Naive thymus-derived CD4-positive, alpha-beta T cell (primary cell): Measurements from ENCODE around the gene PARP15. TPM values are rescaled to one million over a fixed set of nuclear protein-coding genes. Genes with fewer than 3 reads are reported as not detected.
A peak's percentile ranks its signal among the peaks of the same experiment; 100 is the strongest.
"Not testable (repeated sequence)": the region's sequence is repeated elsewhere in the genome, so short reads cannot be mapped to it uniquely, and the experiment has no call there.

ENCODE experiments used
- ATAC-seq: fragments of 150-1000 bp; cut with Tn5 transposase; 2 replicates; pipeline ENCODE4 v1.10.0; 2021; ENCODE audit warnings: mild to moderate bottlenecking, moderate library complexity
- CTCF ChIA-PET: fragments of 350-600 bp; sonication (Branson Sonifier 250); formaldehyde crosslinking; loops from one replicate; lab custom pipeline; 2021; ENCODE audit warnings: antibody characterized with exemption; lab: Charles Lee
- POLR2A ChIA-PET: fragments of 350-600 bp; sonication (Branson Sonifier 250); formaldehyde crosslinking; loops from one replicate; lab custom pipeline; 2021; ENCODE audit warnings: antibody characterized with exemption, inconsistent platforms; lab: Charles Lee
- DNase-seq, 9 donors: peaks; one replicate each; pipeline versions ENCODE4 v3.0.0 to v3.0.0-alpha.2; 2020 to 2022; ENCODE audit warnings: mixed read lengths in 1 of 9
- H3K27ac ChIP-seq: one replicate; pipeline ENCODE4 v1.7.0; 2013; ENCODE audit warnings: mild to moderate bottlenecking, low read depth, low read length, moderate library complexity
- H3K27me3 ChIP-seq, 2 donors: one replicate each; pipeline ENCODE4 v1.7.0; 2013; ENCODE audit warnings: low read length in 2 of 2, mild to moderate bottlenecking in 2 of 2, moderate library complexity in 2 of 2; ENCODE audit not compliant: control insufficient read depth in 2 of 2, insufficient read depth in 2 of 2
- H3K36me3 ChIP-seq, 3 experiments: 1 replicate in 2 of 3; 2 replicates in 1 of 3; pipeline ENCODE4 v1.7.0; 2013; ENCODE audit warnings: low read length in 3 of 3, mild to moderate bottlenecking in 3 of 3, moderate library complexity in 1 of 3; ENCODE audit not compliant: insufficient read depth in 3 of 3, control insufficient read depth in 2 of 3
- H3K4me1 ChIP-seq, 2 donors: one replicate each; pipeline ENCODE4 v1.7.0; 2013; ENCODE audit warnings: low read length in 2 of 2, mild to moderate bottlenecking in 2 of 2, moderate library complexity in 1 of 2; ENCODE audit not compliant: control insufficient read depth in 2 of 2, insufficient read depth in 2 of 2
- H3K4me3 ChIP-seq: 2 replicates; pipeline ENCODE4 v1.7.0; 2013; ENCODE audit warnings: mild to moderate bottlenecking, low read length
- H3K9me3 ChIP-seq, 3 experiments: 1 replicate in 2 of 3; 2 replicates in 1 of 3; pipeline ENCODE4 v1.7.0; 2013; ENCODE audit warnings: low read length in 3 of 3; ENCODE audit not compliant: control insufficient read depth in 2 of 3
- H3K27ac Mint-ChIP-seq, 9 donors: one replicate each; pipeline ENCODE4 v1.8.0; 2020 to 2022; ENCODE audit warnings: mixed read lengths in 9 of 9, mild to moderate bottlenecking in 8 of 9, moderate library complexity in 5 of 9, inconsistent platforms in 2 of 9
- H3K27me3 Mint-ChIP-seq, 5 donors: one replicate each; pipeline ENCODE4 v1.8.0; 2021 to 2022; ENCODE audit warnings: mixed read lengths in 5 of 5, mild to moderate bottlenecking in 1 of 5
- H3K36me3 Mint-ChIP-seq, 5 donors: one replicate each; pipeline ENCODE4 v1.8.0; 2020 to 2022; ENCODE audit warnings: mixed read lengths in 5 of 5, mild to moderate bottlenecking in 3 of 5, inconsistent platforms in 1 of 5
- H3K4me1 Mint-ChIP-seq, 7 donors: one replicate each; pipeline ENCODE4 v1.8.0; 2020 to 2022; ENCODE audit warnings: mixed read lengths in 7 of 7, mild to moderate bottlenecking in 3 of 7, inconsistent platforms in 1 of 7
- H3K4me3 Mint-ChIP-seq, 10 donors: one replicate each; pipeline ENCODE4 v1.8.0; 2020 to 2022; ENCODE audit warnings: mild to moderate bottlenecking in 10 of 10, mixed read lengths in 10 of 10, moderate library complexity in 6 of 10, inconsistent platforms in 2 of 10
- H3K9me3 Mint-ChIP-seq, 11 donors: one replicate each; pipeline ENCODE4 v1.8.0; 2020 to 2022; ENCODE audit warnings: mixed read lengths in 11 of 11, mild to moderate bottlenecking in 4 of 11, inconsistent platforms in 1 of 11, moderate library complexity in 1 of 11
- intact Hi-C, 2 donors: fragments of 100-400 bp; cut with micrococcal nuclease; formaldehyde crosslinking; loops; one replicate each; pipeline ENCODE4 v1.15.1; 2023
- polyA plus RNA-seq, 2 donors: library from polyadenylated mRNA; unstranded; fragments of 300-500 nt; fragmentation: Illumina TruSeq; gene quantifications; one replicate each; pipeline ENCODE4 v1.2.3, GENCODE V29; 2021
- total RNA-seq, 6 experiments: library from RNA in 5 of 6; stranded (reverse) in 5 of 6; gene quantifications; 1 replicate in 5 of 6; 2 replicates in 1 of 6; pipeline ENCODE4 v1.2.3 and lab custom pipeline; 2021 to 2026

PARP15 gene
- total and polyA plus RNA-seq, 7 experiments from 2014 or later: 3.2 to 71.0 (median 46.7) TPM

- peak in 2 of 9 donors; percentile 18 to 21 for DNase-seq
- intact Hi-C loops: loop anchor here (1.0 to 5.0 kb wide), 17 partner anchors 10 to 1017 kb away; partner anchors contain the start of genes HSPBAP1 (in 2 of the 2), SEC22A (in 2 of the 2), WDR5B (in 2 of the 2) and EAF2 (in 1 of the 2)
- peaks cover 55 to 84% (median 76%) of the 10 kb centered on the region in 7 donors for H3K4me1 Mint-ChIP-seq
- peak overlapping the region; percentile 75 for H3K4me3 ChIP-seq
- no peaks in the 10 kb centered on the region for H3K27me3 ChIP-seq
- peak overlapping the region; percentile 97 to 99 (median 98) for H3K27ac Mint-ChIP-seq
- H3K9me3 Mint-ChIP-seq: no peaks in the 10 kb centered on the region
- H3K36me3 Mint-ChIP-seq: peaks cover 12 to 70% (median 21%) of the 10 kb centered on the region in 5 donors
- ATAC-seq: no peak
- H3K27ac ChIP-seq: peak overlapping the region; percentile 98
- peak overlapping the region; percentile 88 to 100 (median 98) for H3K4me3 Mint-ChIP-seq
- no peaks in the 10 kb centered on the region for H3K27me3 Mint-ChIP-seq
- peaks cover 34 to 38% of the 10 kb centered on the region in 2 donors for H3K4me1 ChIP-seq
- CTCF ChIA-PET: interaction anchor here (0.7 to 10.1 kb wide), 3 partner anchors 15 to 974 kb away, joined by 3 to 154 read pairs (median 3); partner anchors contain the start of gene PARP14
- no peaks in the 10 kb centered on the region for H3K9me3 ChIP-seq
- POLR2A ChIA-PET: interaction anchor here (1.0 to 7.6 kb wide), 10 partner anchors 12 to 179 kb away, joined by 3 to 84 read pairs (median 6); partner anchors contain the start of genes FAM162A, KPNA1, PARP14 and PARP15
- H3K36me3 ChIP-seq: peaks cover 0 to 40% (median 0%) of the 10 kb centered on the region in 3 experiments
Observed at GRCh38 chr3:122563717-122564025, 13.8 kb upstream of the PARP15 start.

- Mint-ChIP-seq H3K9me3 (no peaks in the 10 kb centered on the region), H3K27me3 (no peaks in the 10 kb centered on the region), H3K4me3 (peak within 1 kb of the TSS; percentile 88 to 100 (median 98)), H3K4me1 (peaks cover 58 to 91% (median 79%) of the 10 kb centered on the region in 7 donors), H3K36me3 (peaks cover 15 to 71% (median 18%) of the 10 kb centered on the region in 5 donors), H3K27ac (peak within 1 kb of the TSS; percentile 97 to 99 (median 98))
- Histone ChIP-seq H3K9me3 (no peaks in the 10 kb centered on the region), H3K27me3 (no peaks in the 10 kb centered on the region), H3K4me1 (peaks cover 34 to 45% of the 10 kb centered on the region in 2 donors), H3K27ac (peak within 1 kb of the TSS; percentile 98), H3K4me3 (peak within 1 kb of the TSS; percentile 75), H3K36me3 (peaks cover 0 to 36% (median 0%) of the 10 kb centered on the region in 3 experiments)
- ChIA-PET POLR2A (interaction anchor here (0.8 to 7.6 kb wide), 11 partner anchors 11 to 180 kb away, joined by 3 to 84 read pairs (median 5); partner anchors contain the start of genes FAM162A, KPNA1, PARP14 and PARP15), CTCF (interaction anchor here (1.0 to 10.1 kb wide), 3 partner anchors 10 to 115 kb away, joined by 3 to 154 read pairs (median 6); partner anchors contain the start of gene PARP14)
- DNase-seq (peak; percentile 50 to 82 (median 77)), ATAC-seq (peak; percentile 95)
- intact Hi-C loops: loop anchor here (1.0 to 5.0 kb wide), 17 partner anchors 9 to 1018 kb away; partner anchors contain the start of genes HSPBAP1 (in 2 of the 2), SEC22A (in 2 of the 2), EAF2 (in 1 of the 2) and FAM162A (in 1 of the 2)
Observed at GRCh38 chr3:122564155-122564912, 13.1 kb upstream of the PARP15 start, which contains the start of the genes DTX3L and PARP9. TSS of gene DTX3L (plus strand) at chr3:122564338. CDS start at chr3:122564427, 89 bp downstream. TSS of gene PARP9 (minus strand) at chr3:122564300. CDS start at chr3:122559620, 4,680 bp downstream.

GRCh38 chr3:122568131-122568530 is 9.3 kb upstream of the PARP15 start:
- CTCF ChIA-PET, H3K27me3 ChIP-seq, H3K27me3 Mint-ChIP-seq, DNase-seq, H3K9me3 ChIP-seq, ATAC-seq, H3K4me3 ChIP-seq, H3K9me3 Mint-ChIP-seq: not testable (repeated sequence)
- peaks cover 23 to 34% of the 10 kb centered on the region in 2 donors for H3K4me1 ChIP-seq
- peak overlapping the region; percentile 84 to 99 (median 91) for H3K27ac Mint-ChIP-seq
- POLR2A ChIA-PET: interaction anchor here (1.0 to 7.6 kb wide), 8 partner anchors 8 to 225 kb away, joined by 3 to 84 read pairs (median 6); partner anchors contain the start of genes FAM162A, HSPBAP1, PARP14 and PARP15
- H3K4me3 Mint-ChIP-seq: peak overlapping the region in 8 of 10 donors; percentile 29 to 77 (median 42)
- peaks cover 42 to 79% (median 70%) of the 10 kb centered on the region in 7 donors for H3K4me1 Mint-ChIP-seq
- peaks cover 7 to 61% (median 9%) of the 10 kb centered on the region in 3 experiments for H3K36me3 ChIP-seq
- H3K36me3 Mint-ChIP-seq: peaks cover 15 to 75% (median 27%) of the 10 kb centered on the region in 5 donors
- intact Hi-C loops: loop anchor here in 1 of 2 donors (1.0 kb wide), 1 partner anchor 9 kb away; the partner anchor contains the start of gene PARP15
- H3K27ac ChIP-seq: peak overlapping the region; percentile 61

GRCh38 chr3:122568755-122569154 is 8.7 kb upstream of the PARP15 start:
- Histone ChIP-seq H3K27me3 (no peaks in the 10 kb centered on the region), H3K4me1 (peaks cover 20 to 29% of the 10 kb centered on the region in 2 donors), H3K27ac (peak overlapping the region; percentile 61), H3K4me3 (no peak overlapping the region), H3K36me3 (peaks cover 7 to 61% (median 9%) of the 10 kb centered on the region in 3 experiments), H3K9me3 (no peaks in the 10 kb centered on the region)
- Mint-ChIP-seq H3K9me3 (no peaks in the 10 kb centered on the region), H3K36me3 (peaks cover 15 to 72% (median 27%) of the 10 kb centered on the region in 5 donors), H3K27me3 (no peaks in the 10 kb centered on the region), H3K27ac (peak overlapping the region; percentile 51 to 99 (median 89)), H3K4me1 (peaks cover 41 to 78% (median 71%) of the 10 kb centered on the region in 7 donors), H3K4me3 (peak overlapping the region in 8 of 10 donors; percentile 29 to 77 (median 42))
- DNase-seq: no peak
- ATAC-seq: no peak
- intact Hi-C loops: loop anchor here in 1 of 2 donors (1.0 kb wide), 1 partner anchor 9 kb away; the partner anchor contains the start of gene PARP15
- ChIA-PET CTCF (no interaction called here), POLR2A (interaction anchor here (0.7 to 2.0 kb wide), 9 partner anchors 9 to 225 kb away, joined by 3 to 8 read pairs (median 4); partner anchors contain the start of genes FAM162A, HSPBAP1, KPNA1 and PARP15)

- DNase-seq (no peak), ATAC-seq (peak; percentile 73)
- Mint-ChIP-seq H3K9me3 (no peaks in the 10 kb centered on the region), H3K4me1 (peaks cover 30 to 74% (median 70%) of the 10 kb centered on the region in 7 donors), H3K27ac (peak overlapping the region; percentile 29 to 84 (median 67)), H3K4me3 (peak overlapping the region in 5 of 10 donors; percentile 10 to 68 (median 40)), H3K36me3 (peaks cover 8 to 53% (median 22%) of the 10 kb centered on the region in 5 donors), H3K27me3 (no peaks in the 10 kb centered on the region)
- Histone ChIP-seq H3K4me1 (peaks cover 23 to 24% of the 10 kb centered on the region in 2 donors), H3K36me3 (peaks cover 7 to 35% (median 9%) of the 10 kb centered on the region in 3 experiments), H3K4me3 (no peak overlapping the region), H3K27ac (no peak overlapping the region), H3K9me3 (no peaks in the 10 kb centered on the region), H3K27me3 (no peaks in the 10 kb centered on the region)
- CTCF ChIA-PET: no interaction called here
- intact Hi-C loops: loop anchor here in 1 of 2 donors (1.0 kb wide), 1 partner anchor 9 kb away; the partner anchor contains the start of genes DTX3L and PARP9
- POLR2A ChIA-PET: no interaction called here
Observed at GRCh38 chr3:122572940-122573412, 4.5 kb upstream of the PARP15 start.
